ENCODE results near the gene RHOF. TPM values are rescaled to one million over a fixed set of nuclear protein-coding genes. Genes with fewer than 3 reads are reported as not detected.

The RHOF gene
- total RNA-seq, 1 donor from 2014 or later: 31.9 TPM

DNA sequence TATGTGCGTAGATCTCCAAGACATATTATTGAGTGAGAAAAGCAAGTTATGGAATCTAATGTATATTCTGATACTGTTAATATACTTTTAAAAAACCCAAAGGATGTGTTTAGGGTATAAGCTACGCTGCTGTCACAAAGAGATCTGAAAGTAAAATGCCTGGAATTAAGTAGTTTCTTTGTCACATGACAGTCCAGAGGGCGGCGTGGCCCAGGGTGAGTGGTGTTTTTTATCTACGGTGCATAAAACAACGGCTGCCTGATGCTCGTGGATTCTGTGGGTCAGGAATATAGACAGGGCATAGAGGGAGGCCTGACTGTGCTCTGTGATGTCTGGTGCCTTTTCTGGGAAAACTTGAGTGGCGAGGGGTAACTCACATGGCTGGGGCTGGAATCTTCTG is 59.6 kb downstream of the RHOF start:
- no peak overlapping the region for H3K27ac ChIP-seq (ENCODE audit: low read depth, low read length)
- Mint-ChIP-seq H3K9me3 (ENCODE audit: unreplicated experiment) (no peaks in the 10 kb centered on the region), H3K27ac (ENCODE audit: unreplicated experiment) (no peak overlapping the region), H3K4me1 (ENCODE audit: low read depth, unreplicated experiment) (no peaks in the 10 kb centered on the region), H3K27me3 (ENCODE audit: low read depth, unreplicated experiment) (no peaks in the 10 kb centered on the region), H3K4me3 (ENCODE audit: unreplicated experiment) (no peak overlapping the region), H3K36me3 (ENCODE audit: low read depth, unreplicated experiment) (peaks cover 6% of the 10 kb centered on the region)
- H3K4me3 ChIP-seq (ENCODE audit: insufficient read depth, low read depth, low read length): no peak overlapping the region
- no peak for FAIRE-seq
- no peaks in the 10 kb centered on the region for H3K27me3 ChIP-seq (ENCODE audit: insufficient read depth, low read length)
- H3K9ac ChIP-seq (ENCODE audit: low read length): no peak overlapping the region
- DNase-seq (ENCODE audit: low read depth): no peak
- no peak overlapping the region for H3K4me2 ChIP-seq (ENCODE audit: low read length)
- peaks cover 3% of the 10 kb centered on the region for H3K79me2 ChIP-seq (ENCODE audit: insufficient read depth, low read length)
- TF ChIP-seq, protein P1, sequence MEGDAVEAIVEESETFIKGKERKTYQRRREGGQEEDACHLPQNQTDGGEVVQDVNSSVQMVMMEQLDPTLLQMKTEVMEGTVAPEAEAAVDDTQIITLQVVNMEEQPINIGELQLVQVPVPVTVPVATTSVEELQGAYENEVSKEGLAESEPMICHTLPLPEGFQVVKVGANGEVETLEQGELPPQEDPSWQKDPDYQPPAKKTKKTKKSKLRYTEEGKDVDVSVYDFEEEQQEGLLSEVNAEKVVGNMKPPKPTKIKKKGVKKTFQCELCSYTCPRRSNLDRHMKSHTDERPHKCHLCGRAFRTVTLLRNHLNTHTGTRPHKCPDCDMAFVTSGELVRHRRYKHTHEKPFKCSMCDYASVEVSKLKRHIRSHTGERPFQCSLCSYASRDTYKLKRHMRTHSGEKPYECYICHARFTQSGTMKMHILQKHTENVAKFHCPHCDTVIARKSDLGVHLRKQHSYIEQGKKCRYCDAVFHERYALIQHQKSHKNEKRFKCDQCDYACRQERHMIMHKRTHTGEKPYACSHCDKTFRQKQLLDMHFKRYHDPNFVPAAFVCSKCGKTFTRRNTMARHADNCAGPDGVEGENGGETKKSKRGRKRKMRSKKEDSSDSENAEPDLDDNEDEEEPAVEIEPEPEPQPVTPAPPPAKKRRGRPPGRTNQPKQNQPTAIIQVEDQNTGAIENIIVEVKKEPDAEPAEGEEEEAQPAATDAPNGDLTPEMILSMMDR (IDR thresholded peaks at IDR 0.05; ENCODE audit: insufficient read depth, low read depth, low read length): no peak
- no peak for TF ChIP-seq EZH2 (IDR thresholded peaks at IDR 0.05; ENCODE audit: insufficient read depth, low read length)
- no peaks in the 10 kb centered on the region for H3K4me1 ChIP-seq (ENCODE audit: insufficient read depth, low read length)
- no peaks in the 10 kb centered on the region for H3K9me3 ChIP-seq (ENCODE audit: insufficient read depth, low read depth, low read length)
- no peaks in the 10 kb centered on the region for H3K36me3 ChIP-seq (ENCODE audit: insufficient read depth, low read length)
- peaks cover 19% of the 10 kb centered on the region for H4K20me1 ChIP-seq (ENCODE audit: insufficient read depth, low read length)
- no peak overlapping the region for H2AFZ ChIP-seq (ENCODE audit: low read depth, low read length)

DNA sequence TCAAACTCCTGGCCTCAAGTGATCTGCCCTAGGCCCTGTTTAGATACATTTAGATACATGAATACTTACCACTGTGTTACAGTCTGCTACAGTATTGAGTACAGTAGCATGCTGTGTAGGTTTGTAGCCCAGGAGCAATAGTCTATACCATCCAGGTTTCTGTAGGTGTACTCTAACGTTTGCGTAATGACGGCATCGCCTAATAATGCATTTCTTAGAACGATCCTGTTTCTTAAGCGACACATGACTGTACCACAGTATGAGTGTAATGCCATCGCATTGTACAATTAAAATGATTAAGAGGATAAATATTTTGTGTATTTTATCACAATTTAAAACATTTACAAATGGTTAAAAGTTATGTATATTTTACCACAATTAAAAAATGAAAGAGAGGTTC is 62.0 kb downstream of the RHOF start:
- Histone ChIP-seq H3K79me2 (ENCODE audit: insufficient read depth, low read length) (peaks cover 5% of the 10 kb centered on the region), H3K27me3 (ENCODE audit: insufficient read depth, low read length) (no peaks in the 10 kb centered on the region), H2AFZ (ENCODE audit: low read depth, low read length) (no peak overlapping the region), H3K9ac (ENCODE audit: low read length) (no peak overlapping the region), H4K20me1 (ENCODE audit: insufficient read depth, low read length) (peaks cover 13% of the 10 kb centered on the region), H3K27ac (ENCODE audit: low read depth, low read length) (no peak overlapping the region), H3K36me3 (ENCODE audit: insufficient read depth, low read length) (no peaks in the 10 kb centered on the region), H3K4me3 (ENCODE audit: insufficient read depth, low read depth, low read length) (no peak overlapping the region), H3K4me1 (ENCODE audit: insufficient read depth, low read length) (no peaks in the 10 kb centered on the region), H3K9me3 (ENCODE audit: insufficient read depth, low read depth, low read length) (no peaks in the 10 kb centered on the region), H3K4me2 (ENCODE audit: low read length) (no peak overlapping the region)
- TF ChIP-seq EZH2 (IDR thresholded peaks at IDR 0.05; ENCODE audit: insufficient read depth, low read length): no peak
- TF ChIP-seq, protein P1 (IDR thresholded peaks at IDR 0.05; ENCODE audit: insufficient read depth, low read depth, low read length): no peak
- no peaks in the 10 kb centered on the region for H3K9me3 Mint-ChIP-seq (ENCODE audit: unreplicated experiment)
- FAIRE-seq: no peak
- H3K4me1 Mint-ChIP-seq (ENCODE audit: low read depth, unreplicated experiment): no peaks in the 10 kb centered on the region
- H3K27ac Mint-ChIP-seq (ENCODE audit: unreplicated experiment): no peak overlapping the region
- H3K27me3 Mint-ChIP-seq (ENCODE audit: low read depth, unreplicated experiment): no peaks in the 10 kb centered on the region
- no peak overlapping the region for H3K4me3 Mint-ChIP-seq (ENCODE audit: unreplicated experiment)
- DNase-seq (ENCODE audit: low read depth): no peak
- H3K36me3 Mint-ChIP-seq (ENCODE audit: low read depth, unreplicated experiment): peaks cover 2% of the 10 kb centered on the region

DNA sequence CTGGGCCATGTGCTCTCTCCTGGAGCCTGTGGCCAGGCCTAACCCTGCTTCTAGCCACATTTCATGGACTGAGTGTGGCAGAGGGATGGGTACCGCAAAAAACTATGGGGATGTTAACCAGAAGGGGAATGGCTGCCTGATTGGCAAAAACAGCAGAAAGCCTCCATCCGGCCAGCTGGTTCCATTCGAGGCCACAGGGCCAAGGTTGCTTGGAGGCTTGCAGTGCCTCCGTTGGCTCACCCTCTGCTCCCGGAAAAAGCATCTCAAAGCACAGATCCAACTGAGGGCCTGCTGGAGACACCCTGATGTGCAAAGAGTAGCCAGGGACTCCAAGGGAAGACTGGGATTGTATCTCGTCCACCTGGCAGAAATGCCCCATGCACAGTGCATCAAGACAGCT is 64.5 kb downstream of the RHOF start:
- no peak for FAIRE-seq
- Mint-ChIP-seq H3K4me3 (ENCODE audit: unreplicated experiment) (no peak overlapping the region), H3K9me3 (ENCODE audit: unreplicated experiment) (peaks cover 5% of the 10 kb centered on the region), H3K36me3 (ENCODE audit: low read depth, unreplicated experiment) (peaks cover 13% of the 10 kb centered on the region), H3K27me3 (ENCODE audit: low read depth, unreplicated experiment) (no peaks in the 10 kb centered on the region), H3K27ac (ENCODE audit: unreplicated experiment) (no peak overlapping the region), H3K4me1 (ENCODE audit: low read depth, unreplicated experiment) (no peaks in the 10 kb centered on the region)
- no peak for DNase-seq (ENCODE audit: low read depth)
- no peak for TF ChIP-seq EZH2 (IDR thresholded peaks at IDR 0.05; ENCODE audit: insufficient read depth, low read length)
- TF ChIP-seq, protein P1 (IDR thresholded peaks at IDR 0.05; ENCODE audit: insufficient read depth, low read depth, low read length): no peak
- H3K4me1 ChIP-seq (ENCODE audit: insufficient read depth, low read length): no peaks in the 10 kb centered on the region
- H3K9ac ChIP-seq (ENCODE audit: low read length): no peak overlapping the region
- H3K36me3 ChIP-seq (ENCODE audit: insufficient read depth, low read length): no peaks in the 10 kb centered on the region
- H3K4me3 ChIP-seq (ENCODE audit: insufficient read depth, low read depth, low read length): no peak overlapping the region
- peaks cover 10% of the 10 kb centered on the region for H3K79me2 ChIP-seq (ENCODE audit: insufficient read depth, low read length)
- no peaks in the 10 kb centered on the region for H3K27me3 ChIP-seq (ENCODE audit: insufficient read depth, low read length)
- H3K4me2 ChIP-seq (ENCODE audit: low read length): no peak overlapping the region
- H3K9me3 ChIP-seq (ENCODE audit: insufficient read depth, low read depth, low read length): no peaks in the 10 kb centered on the region
- H3K27ac ChIP-seq (ENCODE audit: low read depth, low read length): no peak overlapping the region
- peaks cover 30% of the 10 kb centered on the region for H4K20me1 ChIP-seq (ENCODE audit: insufficient read depth, low read length)
- H2AFZ ChIP-seq (ENCODE audit: low read depth, low read length): no peak overlapping the region

Other genes starting within 250 kb of the RHOF start
- 21.3 and 23.4 TPM in 2 replicates for gene KDM2B, start 212.7 kb downstream of the RHOF start, total RNA-seq
- 16.5 and 20.4 TPM in 2 replicates for gene ORAI1, start 167.2 kb downstream of the RHOF start, total RNA-seq
- 0.36 and 0.70 TPM in 2 replicates for gene MORN3, start 124.0 kb downstream of the RHOF start, total RNA-seq
- 35.5 and 36.0 TPM in 2 replicates for gene TMEM120B, start 80.9 kb downstream of the RHOF start, total RNA-seq
- gene SETD1B, start 10.3 kb upstream of the RHOF start, total RNA-seq: 20.9 and 24.0 TPM in 2 replicates
- gene HPD, start 65.2 kb upstream of the RHOF start, total RNA-seq: not detected in 2 replicates
- 59.0 and 63.4 TPM in 2 replicates for gene PSMD9, start 95.1 kb upstream of the RHOF start, total RNA-seq
- gene CFAP251, start 124.9 kb upstream of the RHOF start, total RNA-seq: 4.6 and 4.7 TPM in 2 replicates
- gene BCL7A, start 228.2 kb upstream of the RHOF start, total RNA-seq: 8.5 and 9.6 TPM in 2 replicates

Data from astrocyte (in vitro differentiated cells and primary cell).